ENCODE measurements around the gene EYS. TPM values are rescaled to one million over a fixed set of nuclear protein-coding genes. Genes with fewer than 3 reads are reported as not detected.

Gene EYS
- total RNA-seq, 1 experiment from 2014 or later, result not detected

- Histone ChIP-seq H3K56ac (ENCODE audit: insufficient read length, low read depth, low read length) (no peak overlapping the region), H3K14ac (ENCODE audit: insufficient read depth, low read length) (no peak overlapping the region), H3K27me3 (ENCODE audit: insufficient read depth, low read length) (no peaks in the 10 kb centered on the region), H2BK20ac (ENCODE audit: low read depth, low read length, poor library complexity, severe bottlenecking) (no peak overlapping the region), H3K18ac (ENCODE audit: insufficient read length, low read depth, low read length) (no peak overlapping the region), H2BK120ac (ENCODE audit: low read depth, low read length, poor library complexity, severe bottlenecking) (no peak overlapping the region), H3K4me2 (ENCODE audit: insufficient read depth, insufficient read length, low read length) (no peak overlapping the region), H3K4ac (ENCODE audit: low read depth, low read length) (no peak overlapping the region), H2AFZ (ENCODE audit: low read length) (no peak overlapping the region), H4K8ac (replicated peaks; ENCODE audit: insufficient read length, low read depth, low read length) (no peak overlapping the region), H2AK5ac (ENCODE audit: insufficient read length, low read length) (no peak overlapping the region), H4K20me1 (ENCODE audit: control insufficient read depth, insufficient read depth, insufficient read length) (no peaks in the 10 kb centered on the region), H4K5ac (ENCODE audit: insufficient read length, low read depth, low read length) (no peak overlapping the region), H3K4me1 (ENCODE audit: insufficient read depth, low read length) (no peaks in the 10 kb centered on the region), H4K91ac (ENCODE audit: insufficient read length, low read depth, low read length) (no peak overlapping the region), H3K79me1 (ENCODE audit: insufficient read depth, low read depth, low read length, poor library complexity, severe bottlenecking) (no peaks in the 10 kb centered on the region), H2BK5ac (ENCODE audit: insufficient read length, low read length) (no peak overlapping the region), H3K27ac (ENCODE audit: insufficient read length, low read depth, low read length) (no peak overlapping the region), H2BK15ac (ENCODE audit: low read depth, low read length) (no peak overlapping the region), H3K23ac (ENCODE audit: insufficient read length, low read depth, low read length) (no peak overlapping the region), H3K79me2 (ENCODE audit: insufficient read depth, low read length) (no peaks in the 10 kb centered on the region), H3T11ph (ENCODE audit: low read length) (no peak overlapping the region), H2BK12ac (ENCODE audit: insufficient read length, low read depth, low read length) (no peak overlapping the region), H3K23me2 (ENCODE audit: insufficient read length, low read depth, low read length, poor library complexity, severe bottlenecking) (no peaks in the 10 kb centered on the region), H3K9ac (ENCODE audit: extremely low read depth, insufficient read length, low read length) (no peak overlapping the region), H3K9me3 (ENCODE audit: control insufficient read depth, low read depth, low read length) (no peaks in the 10 kb centered on the region)
- WGBS (ENCODE audit: extremely low coverage, insufficient read length, low lambda C conversion rate), result no CpG with 5 or more reads among the region's 3 CpGs
- H3K4me3 Mint-ChIP-seq, result no peak overlapping the region
- peaks cover 3 to 4% of the 10 kb centered on the region in 2 experiments; a peak in 2 of 4 replicates for H3K4me1 Mint-ChIP-seq
- H3K36me3 Mint-ChIP-seq (ENCODE audit: insufficient read depth in 1 of 3, low read depth in 3 of 3), result peaks cover 0 to 7% (median 0%) of the 10 kb centered on the region in 3 experiments; a peak in 1 of 7 replicates
- DNase-seq, result no peak
- H3K27me3 Mint-ChIP-seq (ENCODE audit: low read depth), result no peaks in the 10 kb centered on the region
- H3K9me3 Mint-ChIP-seq, result peaks cover 4 to 12% of the 10 kb centered on the region in 2 experiments; a peak in 3 of 5 replicates
- H3K27ac Mint-ChIP-seq, result peak overlapping the region in 1 of 3 experiments; percentile 34; a peak in 1 of 7 replicates
- no peak for TF ChIP-seq CTCF (conservative IDR thresholded peaks at IDR 0.05)
Observed at GRCh38 chr6:64121011-64121565, 1585.9 kb downstream of the EYS start.
